Measurements from ENCODE around the gene APCS. TPM values are rescaled to one million over a fixed set of nuclear protein-coding genes. Genes with fewer than 3 reads are reported as not detected.

The APCS gene
- total RNA-seq, 2 experiments from 2014 or later = not detected

GRCh38 chr1:159591981-159592380, 4.4 kb downstream of the APCS start:
- H3K27me3 Mint-ChIP-seq = peaks cover 34% of the 10 kb centered on the region
- H3K4me3 Mint-ChIP-seq = no peak overlapping the region

GRCh38 chr1:159594625-159595405, 7.2 kb downstream of the APCS start:
- Mint-ChIP-seq H3K27me3 (peaks cover 36% of the 10 kb centered on the region), H3K9me3 (no peaks in the 10 kb centered on the region), H3K4me1 (ENCODE audit: low read depth) (no peaks in the 10 kb centered on the region), H3K4me3 (no peak overlapping the region), H3K27ac (no peak overlapping the region), H3K36me3 (ENCODE audit: low read depth) (no peaks in the 10 kb centered on the region)
- DNase-seq = no peak
- Histone ChIP-seq H3K36me3 (ENCODE audit: insufficient read depth, low read length) (no peaks in the 10 kb centered on the region), H3K4me3 (ENCODE audit: low read length) (no peak overlapping the region), H3K27ac (ENCODE audit: low read depth in 1 of 2, low read length in 2 of 2) (no peak overlapping the region), H3K27me3 (ENCODE audit: control insufficient read depth in 1 of 2, insufficient read depth in 2 of 2, low read length in 2 of 2) (no peaks in the 10 kb centered on the region), H3K9me3 (ENCODE audit: control insufficient read depth in 1 of 2, insufficient read depth in 1 of 2, low read length in 2 of 2) (no peaks in the 10 kb centered on the region), H3K4me1 (ENCODE audit: insufficient read depth, low read length) (no peaks in the 10 kb centered on the region)
- ATAC-seq (ENCODE audit: poor library complexity) = no peak
- intact Hi-C loops (cut with DNase I, micrococcal nuclease) = no loop called here
- no peak for TF ChIP-seq CTCF (IDR thresholded peaks at IDR 0.05)
- POLR2A ChIA-PET = no interaction called here
- CTCF ChIA-PET = no interaction called here

More at GRCh38 chr1:159591981-159592380, 4.4 kb downstream of the APCS start:
- H3K4me3 ChIP-seq (ENCODE audit: low read length) = no peak overlapping the region
- no peaks in the 10 kb centered on the region for H3K4me1 ChIP-seq (ENCODE audit: insufficient read depth, low read length)
- no peaks in the 10 kb centered on the region for H3K36me3 ChIP-seq (ENCODE audit: insufficient read depth, low read length)
- no peaks in the 10 kb centered on the region for H3K9me3 Mint-ChIP-seq
- DNase-seq (no peak), ATAC-seq (ENCODE audit: poor library complexity) (no peak)
- CTCF ChIA-PET = no interaction called here
- no peaks in the 10 kb centered on the region for H3K36me3 Mint-ChIP-seq (ENCODE audit: low read depth)
- H3K27ac ChIP-seq (ENCODE audit: low read depth in 1 of 2, low read length in 2 of 2) = no peak overlapping the region
- no peaks in the 10 kb centered on the region for H3K4me1 Mint-ChIP-seq (ENCODE audit: low read depth)
- POLR2A ChIA-PET = interaction anchor here (0.6 kb wide), 1 partner anchor 97 kb away, joined by 3 read pairs; no protein-coding TSS in a partner anchor
- intact Hi-C loops (cut with DNase I, micrococcal nuclease) = no loop called here
- no peak for TF ChIP-seq CTCF (IDR thresholded peaks at IDR 0.05)
- no peaks in the 10 kb centered on the region for H3K9me3 ChIP-seq (ENCODE audit: control insufficient read depth in 1 of 2, insufficient read depth in 1 of 2, low read length in 2 of 2)
- no peak overlapping the region for H3K27ac Mint-ChIP-seq
- peaks cover 0 to 3% of the 10 kb centered on the region in 2 experiments for H3K27me3 ChIP-seq (ENCODE audit: control insufficient read depth in 1 of 2, insufficient read depth in 2 of 2, low read length in 2 of 2)

GRCh38 chr1:159598196-159598595, 10.6 kb downstream of the APCS start:
- CTCF ChIA-PET = no interaction called here
- intact Hi-C loops (cut with DNase I, micrococcal nuclease) = no loop called here
- no peak for DNase-seq
- no peak for ATAC-seq (ENCODE audit: poor library complexity)
- Mint-ChIP-seq H3K4me3 (no peak overlapping the region), H3K4me1 (ENCODE audit: low read depth) (no peaks in the 10 kb centered on the region), H3K27ac (no peak overlapping the region), H3K9me3 (no peaks in the 10 kb centered on the region), H3K27me3 (peaks cover 59% of the 10 kb centered on the region), H3K36me3 (ENCODE audit: low read depth) (no peaks in the 10 kb centered on the region)
- no peaks in the 10 kb centered on the region for H3K36me3 ChIP-seq (ENCODE audit: insufficient read depth, low read length)
- H3K27me3 ChIP-seq (ENCODE audit: control insufficient read depth in 1 of 2, insufficient read depth in 2 of 2, low read length in 2 of 2) = no peaks in the 10 kb centered on the region
- TF ChIP-seq CTCF (IDR thresholded peaks at IDR 0.05) = no peak
- no peak overlapping the region for H3K27ac ChIP-seq (ENCODE audit: low read depth in 1 of 2, low read length in 2 of 2)
- POLR2A ChIA-PET = no interaction called here
- H3K9me3 ChIP-seq (ENCODE audit: control insufficient read depth in 1 of 2, insufficient read depth in 1 of 2, low read length in 2 of 2) = no peaks in the 10 kb centered on the region
- H3K4me1 ChIP-seq (ENCODE audit: insufficient read depth, low read length) = no peaks in the 10 kb centered on the region
- no peak overlapping the region for H3K4me3 ChIP-seq (ENCODE audit: low read length)
